GM15510 (cell line): ENCODE measurements around the gene WDR27.

Experiments used
- POLR2A ChIP-seq: IDR thresholded peaks from 3 replicates; pipeline ENCODE4 v1.6.1; 2011; ENCODE audit warnings: borderline replicate concordance; ENCODE audit not compliant: insufficient read length; ENCODE audit errors: extremely low read depth

The WDR27 gene

GRCh38 chr6:169558774-169559441, 142.9 kb downstream of the WDR27 start:
- no peak for TF ChIP-seq POLR2A

- TF ChIP-seq POLR2A = no peak
These were observed 143.5 kb downstream of the WDR27 start for GRCh38 chr6:169558378-169558773.

GRCh38 chr6:169557887-169558286, 143.9 kb downstream of the WDR27 start:
- no peak for TF ChIP-seq POLR2A

GRCh38 chr6:169556758-169557548, 144.9 kb downstream of the WDR27 start:
- TF ChIP-seq POLR2A = no peak

- TF ChIP-seq POLR2A = no peak
These were observed 145.7 kb downstream of the WDR27 start for GRCh38 chr6:169555971-169556617.

- TF ChIP-seq POLR2A = no peak
These were observed 155.8 kb downstream of the WDR27 start for GRCh38 chr6:169545982-169546381.

- TF ChIP-seq POLR2A = no peak
These were observed 158.1 kb downstream of the WDR27 start for GRCh38 chr6:169543704-169544103.

GRCh38 chr6:169542491-169542890, 159.3 kb downstream of the WDR27 start:
- no peak for TF ChIP-seq POLR2A

- no peak for TF ChIP-seq POLR2A
These were observed 162.5 kb downstream of the WDR27 start for GRCh38 chr6:169539176-169539897.

- no peak for TF ChIP-seq POLR2A
These were observed 165.2 kb downstream of the WDR27 start for GRCh38 chr6:169536446-169537170.

- TF ChIP-seq POLR2A = no peak
These were observed 167.8 kb downstream of the WDR27 start for GRCh38 chr6:169534039-169534421.

- no peak for TF ChIP-seq POLR2A
These were observed 168.4 kb downstream of the WDR27 start for GRCh38 chr6:169533301-169534038.

GRCh38 chr6:169530752-169531123, 171.1 kb downstream of the WDR27 start:
- TF ChIP-seq POLR2A = no peak
